Lower lobe of right lung (tissue), 2 donors: ENCODE measurements around the gene SLA2. TPM values are rescaled to one million over a fixed set of nuclear protein-coding genes. Genes with fewer than 3 reads are reported as not detected.

Source experiments
- ATAC-seq, 2 donors: fragments of 200-7000 bp; cut with Tn5 transposase; one replicate each; pipeline ENCODE4 v1.9.1; 2020 to 2022; ENCODE audit warnings: mild to moderate bottlenecking in 2 of 2, moderate library complexity in 2 of 2
- DNase-seq: peaks from one replicate; pipeline ENCODE4 v3.0.0-alpha.2; 2020
- H3K27ac ChIP-seq: fragments of 200-600 bp; one replicate; pipeline ENCODE4 v1.8.0; 2022
- H3K27me3 ChIP-seq: fragments of 200-600 bp; one replicate; pipeline ENCODE4 v1.8.0; 2022; ENCODE audit warnings: low read depth
- H3K36me3 ChIP-seq: fragments of 200-600 bp; one replicate; pipeline ENCODE4 v1.8.0; 2022; ENCODE audit warnings: mild to moderate bottlenecking
- H3K4me1 ChIP-seq: fragments of 200-600 bp; one replicate; pipeline ENCODE4 v1.8.0; 2022
- H3K4me3 ChIP-seq: fragments of 200-600 bp; one replicate; pipeline ENCODE4 v1.8.0; 2022; ENCODE audit warnings: mild to moderate bottlenecking
- H3K9me3 ChIP-seq: fragments of 200-600 bp; one replicate; pipeline ENCODE4 v1.8.0; 2022
- intact Hi-C: fragments of 100-400 bp; cut with DNase I; formaldehyde crosslinking; loops from one replicate; pipeline ENCODE4 v1.11.0; 2022
- total RNA-seq: library from RNA; stranded (reverse); fragmentation: NEBNext Ultra II Directional; extraction: Animal tissue kit (Norgen Biotek cat#: 25700); gene quantifications from one replicate; pipeline ENCODE4 v1.2.1, GENCODE V29; 2021
- TF ChIP-seq, protein P1 (sequence below): fragments of 200-600 bp; IDR thresholded peaks from one replicate; pipeline ENCODE4 v1.8.0; 2022; ENCODE audit warnings: antibody characterized with exemption, mild to moderate bottlenecking
- donor health status: DM: no; HTN: yes; CAD: no; lungs with severe emphysema.

The SLA2 gene
- total RNA-seq, 1 donor from 2014 or later: 1.4 TPM

DNA sequence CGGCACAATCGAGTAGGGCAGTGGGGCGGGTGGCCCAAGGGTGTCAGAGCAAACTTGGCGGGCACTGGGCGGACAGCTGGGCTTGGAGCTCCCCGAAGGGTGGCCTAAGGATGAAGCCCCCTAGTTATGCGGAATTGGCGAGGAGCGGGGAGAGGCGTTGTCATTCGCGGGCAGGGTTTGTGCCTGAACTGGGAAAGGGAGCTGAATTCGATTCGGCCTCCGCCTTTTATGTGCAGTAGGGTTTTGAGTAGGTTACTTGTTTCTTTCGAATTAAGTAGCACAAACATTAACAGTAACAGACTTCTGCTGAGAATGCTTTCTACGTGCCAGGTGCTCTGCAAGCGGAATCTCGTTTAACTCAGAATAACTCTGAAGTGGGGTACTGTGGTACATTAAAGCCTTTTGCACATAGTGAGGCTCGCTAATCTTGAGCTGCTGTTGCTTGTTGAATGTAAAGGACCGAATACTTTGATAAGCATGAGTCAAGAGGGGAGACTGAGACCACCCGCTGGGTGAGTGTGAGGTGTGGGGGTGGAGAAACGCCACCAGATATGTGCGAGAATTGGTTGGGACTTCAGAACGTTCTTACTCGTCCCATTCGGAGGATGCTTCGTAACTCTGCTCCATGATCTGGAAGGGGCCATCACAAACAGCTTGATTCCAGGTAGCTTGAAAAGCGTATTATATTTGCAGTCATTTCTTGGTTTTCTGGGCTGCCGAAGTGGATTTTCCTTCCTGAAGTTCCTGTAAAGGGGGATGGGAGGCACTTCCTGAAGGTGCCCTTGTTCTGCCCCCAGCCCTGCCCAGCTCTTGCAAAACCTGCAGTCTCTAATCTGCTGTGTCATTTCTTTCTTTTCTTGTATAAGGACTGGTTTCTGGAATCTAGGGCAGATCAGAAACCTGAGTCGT is 39.6 kb downstream of the SLA2 start:
- TF ChIP-seq, protein P1, sequence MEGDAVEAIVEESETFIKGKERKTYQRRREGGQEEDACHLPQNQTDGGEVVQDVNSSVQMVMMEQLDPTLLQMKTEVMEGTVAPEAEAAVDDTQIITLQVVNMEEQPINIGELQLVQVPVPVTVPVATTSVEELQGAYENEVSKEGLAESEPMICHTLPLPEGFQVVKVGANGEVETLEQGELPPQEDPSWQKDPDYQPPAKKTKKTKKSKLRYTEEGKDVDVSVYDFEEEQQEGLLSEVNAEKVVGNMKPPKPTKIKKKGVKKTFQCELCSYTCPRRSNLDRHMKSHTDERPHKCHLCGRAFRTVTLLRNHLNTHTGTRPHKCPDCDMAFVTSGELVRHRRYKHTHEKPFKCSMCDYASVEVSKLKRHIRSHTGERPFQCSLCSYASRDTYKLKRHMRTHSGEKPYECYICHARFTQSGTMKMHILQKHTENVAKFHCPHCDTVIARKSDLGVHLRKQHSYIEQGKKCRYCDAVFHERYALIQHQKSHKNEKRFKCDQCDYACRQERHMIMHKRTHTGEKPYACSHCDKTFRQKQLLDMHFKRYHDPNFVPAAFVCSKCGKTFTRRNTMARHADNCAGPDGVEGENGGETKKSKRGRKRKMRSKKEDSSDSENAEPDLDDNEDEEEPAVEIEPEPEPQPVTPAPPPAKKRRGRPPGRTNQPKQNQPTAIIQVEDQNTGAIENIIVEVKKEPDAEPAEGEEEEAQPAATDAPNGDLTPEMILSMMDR: no peak
- Histone ChIP-seq H3K4me3 (peak overlapping the region; percentile 82), H3K27ac (peak overlapping the region; percentile 90), H3K4me1 (peaks cover 24% of the 10 kb centered on the region), H3K36me3 (peaks cover 38% of the 10 kb centered on the region), H3K9me3 (no peaks in the 10 kb centered on the region), H3K27me3 (no peaks in the 10 kb centered on the region)
- intact Hi-C loops: no loop called here
- peak in 1 of 2 donors; percentile 31 for ATAC-seq
- peak; percentile 75 for DNase-seq

DNA sequence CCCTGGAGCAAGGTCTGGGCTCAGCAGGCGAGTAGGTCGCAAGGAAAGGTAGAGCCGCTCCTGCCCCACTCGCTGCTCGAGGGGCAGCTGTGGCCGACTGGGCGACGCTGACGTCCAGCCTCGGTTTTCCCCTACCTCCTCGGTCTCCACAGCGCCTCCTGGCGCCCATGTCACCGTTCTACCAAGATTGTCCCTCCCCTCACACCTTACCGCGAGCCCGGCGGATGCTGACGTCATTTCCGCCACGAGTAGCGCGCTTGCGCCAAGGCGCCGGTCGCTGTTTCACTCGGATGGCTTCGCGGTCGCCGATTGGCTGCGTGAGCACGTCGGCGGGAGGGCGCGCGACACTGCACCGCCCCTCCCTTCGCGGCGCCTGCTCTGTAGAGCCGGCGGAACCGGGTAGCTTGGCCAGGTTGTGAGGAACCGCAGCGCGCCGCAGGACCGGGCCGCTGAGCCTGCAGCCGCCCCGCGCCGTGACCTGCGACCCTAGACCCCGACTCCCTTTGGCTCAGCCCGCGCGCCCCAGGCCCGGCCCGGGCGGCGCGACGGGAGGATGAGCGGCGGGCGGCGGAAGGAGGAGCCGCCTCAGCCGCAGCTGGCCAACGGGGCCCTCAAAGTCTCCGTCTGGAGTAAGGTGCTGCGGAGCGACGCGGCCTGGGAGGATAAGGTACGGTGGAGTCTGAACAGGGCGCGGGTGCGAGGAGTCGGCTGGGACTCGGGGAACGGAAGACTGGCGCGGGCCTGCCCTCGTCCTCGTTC is 40.4 kb downstream of the SLA2 start, which contains the start of gene RAB5IF:
Gene RAB5IF (plus strand): TSS at position 381 of the 759 bp plus-strand sequence. CDS start 173 bp downstream, at position 554.
- peak within 1 kb of the TSS; percentile 90 for H3K27ac ChIP-seq
- DNase-seq (peak; percentile 99), ATAC-seq (peak; percentile 98)
- H3K9me3 ChIP-seq: no peaks in the 10 kb centered on the region
- TF ChIP-seq, protein P1: peak; percentile 90
- intact Hi-C loops: no loop called here
- peaks cover 24% of the 10 kb centered on the region for H3K4me1 ChIP-seq
- no peaks in the 10 kb centered on the region for H3K27me3 ChIP-seq
- H3K36me3 ChIP-seq: peaks cover 30% of the 10 kb centered on the region
- H3K4me3 ChIP-seq: peak within 1 kb of the TSS; percentile 82

DNA sequence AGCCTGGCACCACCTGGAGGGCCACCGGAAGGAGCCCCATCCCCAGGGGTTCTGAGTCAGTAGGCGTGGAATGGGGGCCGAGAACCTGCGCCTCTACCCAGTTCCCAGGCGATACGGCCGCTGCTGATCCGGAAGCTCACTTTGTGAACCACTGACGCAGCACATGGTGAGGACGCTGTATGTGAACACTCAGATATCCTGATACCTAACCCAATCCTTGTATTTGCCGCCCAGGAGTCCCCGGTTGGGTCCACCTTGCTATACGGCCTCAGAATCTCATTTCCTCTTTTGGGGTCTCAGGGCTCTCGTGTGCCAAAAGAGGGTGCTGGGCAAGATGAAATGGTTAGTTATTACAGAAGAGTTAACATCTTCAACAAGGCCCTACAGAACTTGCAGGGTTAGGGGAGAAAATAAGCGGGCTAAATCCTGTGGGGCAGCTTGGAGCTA is 41.0 kb downstream of the SLA2 start:
- no peaks in the 10 kb centered on the region for H3K27me3 ChIP-seq
- ATAC-seq (peak; percentile 15 to 18), DNase-seq (peak; percentile 64)
- no peaks in the 10 kb centered on the region for H3K9me3 ChIP-seq
- H3K4me3 ChIP-seq: peak overlapping the region; percentile 82
- peaks cover 24% of the 10 kb centered on the region for H3K4me1 ChIP-seq
- H3K36me3 ChIP-seq: peaks cover 24% of the 10 kb centered on the region
- TF ChIP-seq, protein P1: no peak
- peak overlapping the region; percentile 90 for H3K27ac ChIP-seq
- intact Hi-C loops: no loop called here

DNA sequence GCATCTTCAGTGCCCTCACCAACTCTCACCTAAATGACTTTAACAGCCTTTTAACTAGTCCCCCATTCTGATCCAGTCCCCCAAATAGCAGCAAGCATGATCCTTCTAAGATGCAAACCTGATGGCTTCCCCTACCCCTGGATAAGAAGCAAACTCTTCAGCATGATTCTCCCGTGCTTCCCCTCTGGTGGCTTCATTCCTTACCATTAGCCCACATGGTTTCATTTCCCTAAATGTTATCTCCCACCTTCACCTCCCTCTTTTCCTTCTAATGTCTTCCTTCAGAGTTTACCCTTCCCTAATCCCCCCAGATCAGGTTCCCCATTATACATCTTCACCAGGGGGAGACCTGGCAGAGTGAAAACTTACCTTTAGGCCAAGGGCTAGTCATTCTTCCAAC is 44.5 kb downstream of the SLA2 start:
- H3K27me3 ChIP-seq: no peaks in the 10 kb centered on the region
- H3K4me3 ChIP-seq: no peak overlapping the region
- no peaks in the 10 kb centered on the region for H3K36me3 ChIP-seq
- ATAC-seq (no peak), DNase-seq (no peak)
- TF ChIP-seq, protein P1: no peak
- H3K27ac ChIP-seq: no peak overlapping the region
- intact Hi-C loops: no loop called here
- peaks cover 7% of the 10 kb centered on the region for H3K4me1 ChIP-seq
- no peaks in the 10 kb centered on the region for H3K9me3 ChIP-seq

DNA sequence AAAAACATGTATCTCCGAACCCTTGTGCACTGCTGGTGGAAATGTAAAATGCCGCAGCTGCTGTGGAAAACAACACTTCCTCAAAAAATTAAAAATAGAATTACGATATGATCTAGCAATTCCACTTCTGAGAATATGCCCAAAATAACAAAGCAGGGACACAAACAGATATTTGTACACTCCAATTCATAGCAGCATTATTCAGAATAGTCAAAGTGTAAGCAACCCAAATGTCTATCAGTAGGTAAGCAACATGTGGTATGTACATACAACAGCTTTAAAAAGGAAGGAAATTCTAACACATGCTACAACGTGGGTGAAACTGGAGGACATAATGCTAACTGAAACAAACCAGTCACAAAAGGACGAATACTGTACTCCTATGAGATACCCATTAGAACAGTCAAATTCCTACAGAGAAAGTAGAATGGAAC is 46.1 kb downstream of the SLA2 start:
- Histone ChIP-seq H3K27ac (no peak overlapping the region), H3K4me3 (no peak overlapping the region), H3K9me3 (no peaks in the 10 kb centered on the region), H3K4me1 (peaks cover 9% of the 10 kb centered on the region), H3K27me3 (no peaks in the 10 kb centered on the region), H3K36me3 (no peaks in the 10 kb centered on the region)
- no peak for ATAC-seq
- intact Hi-C loops: no loop called here
- DNase-seq: no peak
- TF ChIP-seq, protein P1: no peak
